NCI-H2196 (cell line): ENCODE measurements around the gene CRYBB2.
"Not testable (repeated sequence)": the region's sequence is repeated elsewhere in the genome, so short reads cannot be mapped to it uniquely, and the experiment has no call there.

Source experiments
- DNase-seq: peaks from one replicate; lab custom pipeline; 2025; ENCODE audit not compliant: unreplicated experiment; lab: John Stamatoyannopoulos, UW

Gene CRYBB2

DNA sequence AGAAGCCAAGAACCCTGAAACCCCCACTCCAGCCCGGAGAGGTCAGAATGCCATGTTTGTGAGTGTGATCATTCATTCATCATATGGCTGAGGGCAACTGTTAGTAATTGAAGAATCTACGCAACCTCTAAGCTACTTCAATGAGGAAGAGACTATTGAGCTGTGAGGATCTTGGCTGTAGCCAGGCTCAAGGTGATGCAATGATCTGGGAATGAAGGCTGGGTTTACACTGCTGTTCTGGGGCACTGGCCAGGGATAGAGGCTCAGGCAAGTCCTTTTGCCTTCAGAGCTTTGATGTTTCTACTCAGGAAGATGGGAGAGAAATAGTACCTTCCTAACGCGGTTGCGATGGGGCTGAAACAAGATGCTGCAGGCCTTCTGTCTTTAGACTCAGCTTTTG, 12.9 kb downstream of the CRYBB2 start:
- no peak for DNase-seq

- not testable (repeated sequence) for DNase-seq
These were observed 14.3 kb downstream of the CRYBB2 start for GRCh38 chr22:25233706-25234105.

GRCh38 chr22:25235547-25236290, 16.3 kb downstream of the CRYBB2 start:
- DNase-seq = peak; percentile 59

DNA sequence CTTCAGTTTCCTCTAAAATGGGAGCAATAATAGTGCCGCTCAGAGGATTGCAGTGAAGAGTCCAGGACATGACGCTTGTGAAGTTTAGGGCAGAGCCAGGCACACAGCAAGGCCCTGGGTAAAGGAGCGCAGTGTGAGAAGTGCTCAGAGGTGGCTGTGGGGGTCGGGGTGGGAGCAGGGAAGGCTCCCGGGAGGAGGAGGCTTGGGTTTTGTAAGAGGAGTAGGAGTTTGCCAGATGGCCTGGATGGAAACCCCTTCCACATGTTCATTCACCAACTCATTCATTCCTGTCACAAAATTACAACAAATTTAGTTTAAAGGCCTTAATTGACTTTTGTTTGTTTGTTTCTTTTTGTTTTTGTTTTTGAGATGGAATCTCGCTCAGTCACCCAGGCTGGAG, 17.0 kb downstream of the CRYBB2 start:
- DNase-seq = no peak

DNA sequence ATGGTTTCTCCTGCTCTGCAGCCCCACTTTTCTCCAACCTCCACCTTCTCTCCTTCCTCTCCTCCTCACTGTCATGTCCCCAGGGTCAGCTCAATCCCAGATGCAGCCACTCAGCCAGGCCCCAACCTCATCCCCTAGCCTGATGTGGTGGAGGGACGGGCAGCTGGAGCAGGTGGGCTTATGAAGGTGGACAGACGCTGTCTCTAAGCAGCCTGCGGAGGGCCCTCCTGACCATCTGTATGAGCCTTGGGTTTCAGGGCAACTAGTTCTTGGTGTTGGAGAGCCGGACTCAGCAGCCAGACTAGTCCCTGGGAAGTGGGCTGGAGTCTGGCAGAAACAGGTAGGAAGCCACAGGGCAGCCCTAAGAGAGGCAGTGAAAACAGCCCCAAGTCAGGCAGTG, 18.1 kb downstream of the CRYBB2 start:
- no peak for DNase-seq

- DNase-seq = not testable (repeated sequence)
These were observed 18.6 kb downstream of the CRYBB2 start for GRCh38 chr22:25238058-25238457.

- not testable (repeated sequence) for DNase-seq
These were observed 35.7 kb downstream of the CRYBB2 start for GRCh38 chr22:25255169-25255568.

DNA sequence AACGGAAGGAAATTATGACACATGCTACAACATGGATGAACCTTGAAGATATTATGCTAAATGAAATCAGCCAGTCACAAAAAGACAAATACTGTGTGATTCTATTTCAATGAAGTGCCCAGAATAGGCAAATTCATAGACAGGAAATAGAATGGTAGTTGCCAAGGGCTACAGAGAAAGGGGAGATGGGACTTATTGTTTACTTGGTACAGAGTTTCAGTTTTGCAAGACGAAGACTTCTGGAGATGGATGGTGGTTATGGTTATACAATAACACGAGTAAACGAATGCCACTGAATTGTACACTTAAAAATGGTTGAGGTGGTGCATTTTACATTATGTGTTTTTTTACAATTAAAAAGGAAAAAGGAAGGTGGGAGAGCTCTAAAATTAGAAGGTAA, 48.1 kb downstream of the CRYBB2 start:
- DNase-seq = not testable (repeated sequence)

GRCh38 chr22:25268902-25269301, 49.5 kb downstream of the CRYBB2 start:
- not testable (repeated sequence) for DNase-seq

DNA sequence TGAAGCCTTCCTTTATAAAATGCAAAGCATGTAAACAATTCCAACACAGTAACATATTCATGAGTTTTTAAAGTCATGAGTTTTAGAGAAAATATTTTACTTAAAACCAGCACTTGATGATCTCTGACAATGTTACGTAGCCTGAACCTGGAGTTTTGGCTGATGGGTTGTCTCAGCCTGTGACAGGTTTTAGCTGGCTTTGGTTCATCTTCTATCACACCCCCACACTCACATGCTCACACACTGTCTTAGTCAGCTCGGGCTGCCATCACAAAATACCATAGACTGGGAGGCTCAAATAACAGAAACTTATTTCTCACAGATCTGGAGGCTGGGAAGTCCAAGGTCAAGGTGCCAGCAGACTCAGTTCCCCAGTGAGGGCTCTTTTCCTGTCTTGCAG, 50.6 kb downstream of the CRYBB2 start:
- DNase-seq = not testable (repeated sequence)

GRCh38 chr22:25273231-25273630, 53.8 kb downstream of the CRYBB2 start:
- not testable (repeated sequence) for DNase-seq

DNA sequence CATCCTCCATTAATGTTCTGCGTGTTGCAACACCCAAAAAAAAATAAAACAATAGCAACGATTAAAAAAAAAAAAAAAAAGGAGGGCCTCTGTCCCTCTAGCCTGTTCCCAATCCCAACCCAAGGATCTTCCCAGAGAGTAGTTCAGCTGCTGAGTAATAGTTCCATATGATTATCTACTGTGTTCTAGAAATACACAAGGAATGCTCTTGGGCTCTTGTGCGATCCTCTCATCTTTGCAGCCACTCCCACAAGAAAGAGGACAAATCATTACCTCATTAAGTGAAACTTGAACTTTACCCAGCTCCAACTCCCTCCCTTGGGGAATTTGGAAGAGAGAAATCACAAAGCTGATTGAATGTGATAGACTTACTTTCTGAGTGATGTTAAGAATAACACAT, 54.5 kb downstream of the CRYBB2 start:
- not testable (repeated sequence) for DNase-seq

DNA sequence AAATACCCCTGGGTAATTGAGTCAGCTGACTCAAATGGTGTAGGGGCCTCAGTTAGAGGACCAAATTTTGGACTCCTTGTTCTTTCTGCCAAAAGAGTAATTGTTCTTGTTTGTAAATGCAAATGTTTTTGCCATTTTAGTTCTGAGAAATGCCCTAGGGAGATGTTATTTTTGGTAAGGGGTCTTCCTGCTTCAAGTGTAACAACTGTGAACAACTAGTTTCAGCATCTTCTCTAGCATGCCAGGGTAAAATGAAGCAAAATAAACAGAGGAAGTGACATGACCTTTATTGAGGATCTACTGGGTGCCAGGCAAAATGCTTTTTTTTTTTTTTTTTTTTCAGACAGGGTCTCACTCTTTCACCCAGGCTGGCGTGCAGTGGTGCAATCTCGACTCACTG, 60.7 kb downstream of the CRYBB2 start:
- DNase-seq = not testable (repeated sequence)
